CD4-positive, alpha-beta T cell treated with Interleukin-10 for 1 hour (primary cell): ENCODE data around the gene PRSS21.

Source experiments
- DNase-seq: peaks from one replicate; pipeline ENCODE4 v3.0.0-alpha.2; 2020

The PRSS21 gene

GRCh38 chr16:2779978-2780898 is 36.8 kb upstream of the PRSS21 start:
- no peak for DNase-seq

DNA sequence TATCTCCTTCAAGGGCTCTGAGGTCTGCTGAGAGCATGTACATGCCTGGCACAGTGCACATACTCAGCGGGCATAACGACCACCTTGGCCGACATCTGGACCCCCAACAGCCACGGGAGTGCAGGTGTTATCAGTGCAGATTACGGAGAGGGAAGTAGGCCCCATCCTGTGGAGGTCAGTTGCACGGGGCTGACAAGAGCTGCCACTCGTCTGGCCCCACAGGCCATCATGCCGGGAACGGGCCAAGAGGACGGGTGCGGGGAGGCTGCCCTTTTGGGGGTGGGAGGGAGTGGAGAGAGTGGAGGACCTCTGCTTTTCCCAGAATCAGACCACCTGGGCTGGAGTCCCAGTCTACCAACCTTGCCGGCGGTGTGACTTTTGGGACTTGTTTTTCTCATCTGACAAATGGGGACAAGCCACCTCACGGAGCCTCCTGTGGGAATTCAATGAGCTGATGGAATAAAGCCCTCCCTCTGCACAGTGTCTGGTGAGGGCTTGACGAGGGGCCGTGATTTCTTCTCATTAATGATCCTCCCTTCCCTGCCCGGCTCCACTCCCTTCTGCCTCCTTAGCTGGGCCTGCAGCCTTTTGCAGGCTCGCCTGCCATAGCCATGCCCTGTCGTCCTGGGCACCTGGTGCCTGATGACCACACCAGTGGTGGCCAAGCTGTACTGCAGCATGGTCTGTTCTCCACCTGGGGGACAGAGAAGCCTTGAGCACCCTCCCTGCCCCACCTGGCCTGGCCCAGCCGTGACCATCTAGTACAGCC is 34.3 kb upstream of the PRSS21 start:
- DNase-seq: no peak

GRCh38 chr16:2783581-2784357 is 33.3 kb upstream of the PRSS21 start:
- no peak for DNase-seq

- no peak for DNase-seq
These were observed 32.5 kb upstream of the PRSS21 start for GRCh38 chr16:2784358-2785100.

GRCh38 chr16:2785101-2785991 is 31.7 kb upstream of the PRSS21 start:
- DNase-seq: peak; percentile 34

GRCh38 chr16:2786061-2786825 is 30.8 kb upstream of the PRSS21 start:
- no peak for DNase-seq

DNA sequence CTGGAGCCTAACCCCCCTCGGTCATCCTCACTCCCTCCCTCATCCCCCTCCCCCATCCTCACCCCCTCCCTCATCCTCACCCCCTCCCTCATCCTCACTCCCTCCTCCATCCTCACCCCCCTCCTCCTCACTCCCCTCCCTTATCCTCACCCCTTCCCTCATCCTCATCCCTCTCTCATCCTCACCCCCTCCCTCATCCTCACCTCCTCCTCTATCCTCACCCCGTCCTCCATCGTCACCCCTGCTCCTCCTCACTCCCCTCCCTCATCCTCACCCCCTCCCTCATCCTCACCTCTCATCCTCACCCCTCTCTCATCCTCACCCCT is 30.2 kb upstream of the PRSS21 start:
- DNase-seq: no peak

DNA sequence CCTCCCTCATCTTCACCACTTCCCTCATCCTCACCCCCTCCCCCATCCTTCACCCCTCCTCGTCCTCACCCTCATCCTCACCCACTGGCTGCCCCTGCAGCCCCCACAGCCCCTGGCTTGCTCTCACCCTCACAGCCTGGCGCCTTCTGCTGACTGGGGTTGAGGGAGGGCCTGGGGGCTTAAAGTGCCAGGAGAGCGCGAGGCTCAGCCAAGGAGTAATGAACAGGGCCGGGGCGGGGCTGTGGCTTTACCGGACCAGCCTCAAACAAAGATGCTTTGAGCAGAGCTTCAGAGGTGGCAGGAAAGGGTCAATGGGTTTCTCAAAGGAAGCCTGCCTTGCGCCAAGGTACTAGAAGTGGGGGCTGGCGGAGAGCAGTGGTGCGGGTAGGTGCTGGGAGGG is 29.6 kb upstream of the PRSS21 start, which contains the start of gene PRSS33:
TSS of gene PRSS33 (minus strand) at position 155 of the 400 bp plus-strand sequence. CDS start 1,013 bp downstream, outside the sequence.
- DNase-seq: no peak

DNA sequence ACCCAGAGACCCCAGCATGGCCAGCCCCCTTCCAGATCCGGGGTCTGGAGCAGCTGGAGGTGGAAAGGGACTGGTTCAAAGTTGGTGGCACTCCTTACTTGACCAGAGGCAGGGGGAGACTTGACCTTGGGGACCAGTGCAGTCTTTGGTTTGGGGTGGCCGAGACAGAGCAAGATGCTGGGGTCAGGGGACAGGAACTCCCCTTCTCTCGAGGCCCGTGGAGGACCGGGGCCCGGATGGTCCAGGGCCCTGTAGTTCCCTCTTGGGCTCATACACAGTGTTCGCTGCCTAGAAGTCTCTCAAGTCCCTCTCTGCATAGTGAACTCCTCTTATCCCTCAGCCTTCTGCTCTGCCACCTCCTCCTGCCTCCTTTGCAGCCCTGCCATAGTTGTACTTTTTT is 29.1 kb upstream of the PRSS21 start:
- DNase-seq: no peak

DNA sequence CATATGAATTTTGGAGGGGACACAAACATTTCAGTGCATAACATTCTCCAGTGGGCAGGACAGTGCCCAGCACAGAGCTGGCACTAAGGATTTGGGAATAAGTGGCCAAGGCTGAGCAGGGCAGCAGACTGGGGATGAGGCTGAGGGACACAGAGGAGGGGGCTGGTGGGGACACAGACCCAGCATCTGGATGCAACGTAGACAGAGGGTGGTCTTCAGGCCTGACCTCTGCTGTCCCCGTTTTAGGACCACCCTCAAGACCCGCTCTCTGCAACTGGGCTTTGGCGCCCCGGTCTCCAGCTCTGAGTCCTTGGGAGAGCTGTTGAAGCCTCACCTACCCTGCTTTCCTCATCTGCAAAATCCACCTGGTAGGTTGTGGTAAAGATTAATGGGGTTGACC is 26.4 kb upstream of the PRSS21 start:
- DNase-seq: no peak

DNA sequence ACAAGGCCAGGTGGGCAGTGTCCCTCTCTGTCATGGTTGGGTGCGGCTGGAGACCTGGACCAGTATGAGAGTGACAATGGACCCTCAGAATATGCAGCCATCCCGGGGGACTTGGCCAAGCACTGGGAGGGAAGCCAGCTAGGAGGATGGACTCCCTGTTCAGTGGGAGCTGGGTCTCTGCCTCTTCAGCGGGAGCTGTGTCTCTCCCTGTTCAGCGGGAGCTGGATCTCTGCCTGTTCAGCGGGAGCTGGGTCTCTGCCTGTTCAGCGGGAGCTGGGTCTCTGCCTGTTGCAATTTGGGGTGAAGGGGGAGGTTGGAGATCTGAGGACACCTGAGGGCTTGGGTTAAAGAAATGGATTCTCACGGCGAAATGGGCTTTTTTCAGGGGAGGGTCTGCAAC is 25.9 kb upstream of the PRSS21 start:
- no peak for DNase-seq

DNA sequence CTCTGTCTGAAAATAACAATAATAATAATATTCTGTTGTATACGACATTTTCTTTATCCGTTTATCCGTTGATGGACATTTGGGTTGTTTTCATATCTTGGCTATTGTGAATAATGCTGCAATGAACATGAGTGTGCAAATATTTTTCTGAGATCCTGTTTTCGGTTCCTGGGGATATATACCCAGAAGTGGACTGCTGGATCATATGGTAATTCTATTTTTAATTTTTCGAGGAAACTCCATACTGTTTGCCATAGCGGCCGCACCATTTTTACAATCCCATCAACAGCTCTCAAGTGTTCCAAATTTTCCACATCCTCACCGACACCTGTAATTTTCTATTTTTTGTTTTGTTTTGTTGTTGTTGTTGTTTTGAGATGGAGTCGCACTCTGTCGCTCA is 24.1 kb upstream of the PRSS21 start:
- no peak for DNase-seq

- DNase-seq: no peak
These were observed 21.5 kb upstream of the PRSS21 start for GRCh38 chr16:2795395-2796143.

DNA sequence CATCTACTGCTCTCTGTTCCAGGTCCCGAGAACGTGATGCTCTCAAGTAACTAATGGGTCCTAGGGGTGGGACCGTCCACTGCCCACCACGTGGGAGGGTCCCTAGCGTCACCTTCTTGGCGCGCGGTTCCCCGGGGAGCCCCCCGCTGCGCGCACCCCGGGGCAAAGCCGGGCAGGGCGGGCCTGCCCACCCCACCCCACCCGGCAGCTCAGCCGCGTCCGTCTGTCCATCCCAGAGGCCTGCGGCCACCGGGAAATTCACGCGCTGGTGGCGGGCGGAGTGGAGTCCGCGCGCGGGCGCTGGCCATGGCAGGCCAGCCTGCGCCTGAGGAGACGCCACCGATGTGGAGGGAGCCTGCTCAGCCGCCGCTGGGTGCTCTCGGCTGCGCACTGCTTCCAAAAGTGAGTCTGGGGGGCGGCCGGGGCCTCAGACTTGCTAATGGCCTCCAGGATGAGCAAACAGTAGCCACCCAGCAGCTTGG is 18.3 kb upstream of the PRSS21 start:
- DNase-seq: no peak

- DNase-seq: no peak
These were observed 17.7 kb upstream of the PRSS21 start for GRCh38 chr16:2799205-2799858.

- no peak for DNase-seq
These were observed 17.2 kb upstream of the PRSS21 start for GRCh38 chr16:2799859-2800226.

GRCh38 chr16:2803545-2804195 is 13.4 kb upstream of the PRSS21 start:
- no peak for DNase-seq

- no peak for DNase-seq
These were observed 12.3 kb upstream of the PRSS21 start for GRCh38 chr16:2804728-2805127.

DNA sequence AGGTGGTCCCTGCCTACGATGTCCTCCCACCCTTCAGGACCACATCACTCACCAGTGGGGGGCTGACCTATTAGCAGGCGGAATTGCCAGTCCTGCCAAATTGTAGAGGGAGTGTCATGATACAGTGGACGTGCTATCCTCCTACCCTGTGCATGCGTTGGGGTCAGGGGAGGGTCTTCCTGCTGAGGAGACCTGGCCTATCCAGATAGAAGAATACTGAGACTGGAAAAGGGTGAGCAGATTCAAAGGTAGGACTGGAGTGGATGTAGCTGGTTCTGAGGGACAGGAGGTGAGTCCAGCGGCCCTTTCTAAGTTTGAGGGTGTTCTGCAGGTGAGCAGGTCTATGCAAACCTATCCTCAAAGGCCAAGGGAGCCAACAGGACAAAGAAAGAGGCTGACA is 10.8 kb upstream of the PRSS21 start:
- no peak for DNase-seq
